Prostate gland (tissue), 2 donors: ENCODE measurements around the gene LRCH1.

Experiments
- CTCF ChIP-seq, 4 experiments: fragments of 200-600 bp in 2 of 4; fragments of 450-650 bp in 2 of 4; sonication (generic) in 2 of 4; IDR thresholded peaks; 1 replicate in 3 of 4; 2 replicates in 1 of 4; pipeline ENCODE4 v1.5.1; 2016 to 2019; ENCODE audit warnings: antibody characterized with exemption in 4 of 4, mild to moderate bottlenecking in 2 of 4, moderate library complexity in 2 of 4
- POLR2A ChIP-seq: fragments of 450-650 bp; IDR thresholded peaks from one replicate; pipeline ENCODE4 v1.6.1; 2016; ENCODE audit warnings: antibody characterized with exemption, mild to moderate bottlenecking

DNA sequence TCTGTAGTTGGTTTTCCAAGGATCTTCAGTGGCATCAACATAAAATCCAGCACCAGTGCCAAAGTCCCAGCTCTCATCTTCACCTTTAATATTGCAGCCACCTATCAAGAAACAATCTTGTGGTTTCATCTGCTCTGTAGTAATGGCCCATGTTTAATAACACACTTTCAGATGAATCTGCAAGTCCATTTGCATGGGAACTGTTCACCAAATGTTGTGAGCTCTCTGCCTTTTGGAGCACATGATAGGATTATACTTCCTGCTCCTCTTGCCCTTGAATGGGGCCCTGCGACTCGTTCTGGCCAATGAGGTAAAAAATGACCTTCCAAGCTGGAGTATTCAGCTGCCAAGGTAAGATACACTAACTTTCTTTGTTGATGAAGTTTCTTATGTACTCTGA, 229.7 kb downstream of the LRCH1 start:
- TF ChIP-seq CTCF (IDR thresholded peaks at IDR 0.05) (no peak), POLR2A (no peak)
